Sigmoid colon (tissue), 3 donors: ENCODE data around the gene NACA2.

Experiments used
- POLR2A ChIP-seq, 2 donors: fragments of 450-650 bp; IDR thresholded peaks; one replicate each; pipeline ENCODE4 v1.6.1; 2016; ENCODE audit warnings: antibody characterized with exemption in 2 of 2, mild to moderate bottlenecking in 2 of 2, moderate library complexity in 2 of 2
- TF ChIP-seq, protein P1 (sequence below), 4 experiments: fragments of 450-650 bp in 3 of 4; fragments of 200-600 bp in 1 of 4; IDR thresholded peaks; one replicate each; pipeline ENCODE4 v1.5.1; 2016 to 2019; ENCODE audit warnings: antibody characterized with exemption in 4 of 4, mild to moderate bottlenecking in 3 of 4, moderate library complexity in 2 of 4

DNA sequence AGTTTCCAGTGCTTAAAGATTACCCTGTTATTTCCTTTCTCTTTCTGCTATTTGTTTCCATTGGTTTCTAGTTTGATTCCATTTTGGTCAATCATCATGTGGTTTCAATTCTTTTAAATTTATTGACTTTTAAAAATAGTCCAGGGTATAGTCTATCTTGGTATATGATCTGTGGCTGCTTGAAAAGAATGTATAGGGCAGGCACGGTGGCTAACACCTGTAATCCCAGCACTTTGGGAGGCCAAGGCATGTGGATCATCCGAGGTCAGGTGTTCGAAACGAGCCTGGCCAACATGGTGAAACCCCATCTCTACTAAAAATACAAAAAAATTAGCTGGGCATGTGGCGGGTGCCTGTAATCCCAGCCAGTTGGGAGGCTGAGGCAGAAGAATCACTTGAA is 34.5 kb upstream of the NACA2 start:
- TF ChIP-seq, protein P1, sequence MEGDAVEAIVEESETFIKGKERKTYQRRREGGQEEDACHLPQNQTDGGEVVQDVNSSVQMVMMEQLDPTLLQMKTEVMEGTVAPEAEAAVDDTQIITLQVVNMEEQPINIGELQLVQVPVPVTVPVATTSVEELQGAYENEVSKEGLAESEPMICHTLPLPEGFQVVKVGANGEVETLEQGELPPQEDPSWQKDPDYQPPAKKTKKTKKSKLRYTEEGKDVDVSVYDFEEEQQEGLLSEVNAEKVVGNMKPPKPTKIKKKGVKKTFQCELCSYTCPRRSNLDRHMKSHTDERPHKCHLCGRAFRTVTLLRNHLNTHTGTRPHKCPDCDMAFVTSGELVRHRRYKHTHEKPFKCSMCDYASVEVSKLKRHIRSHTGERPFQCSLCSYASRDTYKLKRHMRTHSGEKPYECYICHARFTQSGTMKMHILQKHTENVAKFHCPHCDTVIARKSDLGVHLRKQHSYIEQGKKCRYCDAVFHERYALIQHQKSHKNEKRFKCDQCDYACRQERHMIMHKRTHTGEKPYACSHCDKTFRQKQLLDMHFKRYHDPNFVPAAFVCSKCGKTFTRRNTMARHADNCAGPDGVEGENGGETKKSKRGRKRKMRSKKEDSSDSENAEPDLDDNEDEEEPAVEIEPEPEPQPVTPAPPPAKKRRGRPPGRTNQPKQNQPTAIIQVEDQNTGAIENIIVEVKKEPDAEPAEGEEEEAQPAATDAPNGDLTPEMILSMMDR (IDR thresholded peaks at IDR 0.05), result no peak
- TF ChIP-seq POLR2A (IDR thresholded peaks at IDR 0.05), result no peak
